DOHH2 (cell line): Measurements from ENCODE around the gene LANCL3.
A peak's percentile ranks its signal among the peaks of the same experiment; 100 is the strongest.

Source experiments
- H3F3A ChIP-seq: fragments of 200-600 bp; sonication (generic), shearing (Covaris generic); 2 replicates; pipeline ENCODE4 v1.6.0; 2016; ENCODE audit warnings: antibody characterized with exemption, mild to moderate bottlenecking; ENCODE audit not compliant: control insufficient read depth, insufficient read depth
- H3K27ac ChIP-seq: fragments of 200-600 bp; sonication (generic); 2 replicates; pipeline ENCODE4 v1.5.1; 2014; ENCODE audit warnings: low read depth, mild to moderate bottlenecking, low read length, moderate library complexity
- H3K27me3 ChIP-seq: fragments of 200-600 bp; sonication (generic); 2 replicates; pipeline ENCODE4 v1.6.1; 2014; ENCODE audit warnings: mild to moderate bottlenecking, low read length, mixed read lengths; ENCODE audit not compliant: control insufficient read depth
- H3K36me3 ChIP-seq: fragments of 200-600 bp; sonication (generic); 2 replicates; pipeline ENCODE4 v1.6.1; 2014; ENCODE audit warnings: mild to moderate bottlenecking, low read length, moderate library complexity, mixed read lengths; ENCODE audit not compliant: control insufficient read depth
- H3K4me1 ChIP-seq: fragments of 200-600 bp; sonication (generic); 2 replicates; pipeline ENCODE4 v1.6.1; 2014; ENCODE audit warnings: mild to moderate bottlenecking, low read length, mixed read lengths; ENCODE audit not compliant: control insufficient read depth
- H3K4me2 ChIP-seq: fragments of 200-600 bp; sonication (generic); 2 replicates; pipeline ENCODE4 v1.6.0; 2014; ENCODE audit warnings: mild to moderate bottlenecking, low read length, moderate library complexity
- H3K4me3 ChIP-seq: fragments of 200-600 bp; sonication (generic); 2 replicates; pipeline ENCODE4 v1.5.1; 2014; ENCODE audit warnings: mild to moderate bottlenecking, low read length, mixed read lengths
- H3K79me2 ChIP-seq: fragments of 200-600 bp; sonication (generic); 2 replicates; pipeline ENCODE4 v1.6.1; 2014; ENCODE audit warnings: mild to moderate bottlenecking, low read length, mixed read lengths; ENCODE audit not compliant: control insufficient read depth
- H3K9me2 ChIP-seq: fragments of 200-600 bp; sonication (generic); replicated peaks from 2 replicates; pipeline ENCODE4 v1.6.1; 2014; ENCODE audit warnings: mild to moderate bottlenecking, low read length, mixed read lengths; ENCODE audit not compliant: control insufficient read depth
- H3K9me3 ChIP-seq: fragments of 200-600 bp; sonication (generic); 2 replicates; pipeline ENCODE4 v1.6.1; 2014; ENCODE audit warnings: antibody characterized with exemption, low read length, mixed read lengths; ENCODE audit not compliant: control insufficient read depth, insufficient read depth
- H4K20me1 ChIP-seq: fragments of 200-600 bp; sonication (generic); 2 replicates; pipeline ENCODE4 v1.6.0; 2014; ENCODE audit warnings: low read depth, mild to moderate bottlenecking, antibody characterized with exemption, low read length, moderate library complexity; ENCODE audit not compliant: control insufficient read depth, insufficient read depth
- EZH2phosphoT487 ChIP-seq: fragments of 200-600 bp; sonication (generic); IDR thresholded peaks from 2 replicates; pipeline ENCODE4 v1.6.1; 2017; ENCODE audit warnings: borderline replicate concordance, mild to moderate bottlenecking, antibody characterized with exemption, low read length, moderate library complexity, mixed read lengths
- TF ChIP-seq, protein P1 (sequence below): fragments of 200-600 bp; sonication (generic); IDR thresholded peaks from one replicate; pipeline ENCODE4 v1.5.1; 2014; ENCODE audit warnings: antibody characterized with exemption, mild to moderate bottlenecking, low read depth, low read length; ENCODE audit not compliant: poor library complexity, severe bottlenecking

The LANCL3 gene

DNA sequence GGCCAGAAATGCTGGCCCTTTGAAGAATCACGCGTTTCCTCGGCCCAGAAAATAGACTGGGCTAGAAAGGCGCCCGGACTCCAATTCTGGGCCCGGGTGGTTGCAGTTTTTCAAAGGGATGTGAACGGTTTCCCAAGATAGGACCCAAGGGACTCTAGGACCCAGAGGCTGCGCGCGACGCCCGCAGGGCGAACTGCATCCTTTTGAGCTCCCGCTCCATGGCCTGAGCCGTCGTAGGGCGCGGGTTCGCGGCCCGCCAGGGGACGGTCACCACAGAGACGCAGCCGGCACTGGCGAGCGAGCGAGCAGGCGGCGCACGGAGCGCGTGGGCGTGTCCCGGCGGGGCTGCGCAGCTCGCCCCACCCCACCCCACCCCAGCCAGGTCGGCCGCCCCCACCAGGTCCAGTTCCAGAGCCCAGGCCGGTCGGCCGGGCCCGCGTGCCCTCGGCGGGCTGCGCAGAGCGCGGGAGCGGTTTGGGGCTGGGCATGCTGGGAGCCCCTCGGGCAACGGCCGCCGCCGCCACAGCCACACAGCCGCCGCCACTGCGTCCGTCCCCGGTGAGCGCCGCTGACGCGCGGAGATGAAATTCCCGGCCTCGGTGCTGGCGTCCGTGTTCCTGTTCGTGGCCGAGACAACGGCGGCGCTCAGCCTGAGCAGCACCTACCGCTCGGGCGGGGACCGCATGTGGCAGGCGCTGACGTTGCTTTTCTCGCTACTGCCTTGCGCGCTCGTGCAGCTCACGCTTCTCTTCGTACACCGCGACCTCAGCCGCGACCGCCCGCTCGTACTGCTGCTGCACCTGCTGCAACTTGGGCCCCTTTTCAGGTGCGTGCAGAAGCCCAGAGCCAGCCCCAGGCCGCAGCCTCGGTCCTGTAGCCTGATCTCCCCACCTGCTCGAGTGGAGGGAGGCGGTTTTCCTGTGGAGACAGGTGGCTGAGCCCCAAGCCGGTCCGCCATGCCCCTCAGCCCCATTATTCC lies 114.2 kb downstream of the LANCL3 start, which contains the start of gene XK:
Gene XK, plus strand, starts transcription at position 411 of the 979 bp plus-strand sequence. Its CDS starts 171 bp downstream, at position 582.
- H3K36me3 ChIP-seq = no peaks in the 10 kb centered on the region
- H3K9me3 ChIP-seq = no peaks in the 10 kb centered on the region
- H3K4me1 ChIP-seq = no peaks in the 10 kb centered on the region
- no peaks in the 10 kb centered on the region for H3K9me2 ChIP-seq
- no peaks in the 10 kb centered on the region for H4K20me1 ChIP-seq
- no peaks in the 10 kb centered on the region for H3K79me2 ChIP-seq
- peak within 1 kb of the TSS; percentile 43 for H3K4me2 ChIP-seq
- H3K27me3 ChIP-seq = peaks cover 8% of the 10 kb centered on the region; the same call in 1 of the 2 replicates
- no peak within 1 kb of the TSS for H3K27ac ChIP-seq
- TF ChIP-seq EZH2phosphoT487 = no peak
- TF ChIP-seq, protein P1, sequence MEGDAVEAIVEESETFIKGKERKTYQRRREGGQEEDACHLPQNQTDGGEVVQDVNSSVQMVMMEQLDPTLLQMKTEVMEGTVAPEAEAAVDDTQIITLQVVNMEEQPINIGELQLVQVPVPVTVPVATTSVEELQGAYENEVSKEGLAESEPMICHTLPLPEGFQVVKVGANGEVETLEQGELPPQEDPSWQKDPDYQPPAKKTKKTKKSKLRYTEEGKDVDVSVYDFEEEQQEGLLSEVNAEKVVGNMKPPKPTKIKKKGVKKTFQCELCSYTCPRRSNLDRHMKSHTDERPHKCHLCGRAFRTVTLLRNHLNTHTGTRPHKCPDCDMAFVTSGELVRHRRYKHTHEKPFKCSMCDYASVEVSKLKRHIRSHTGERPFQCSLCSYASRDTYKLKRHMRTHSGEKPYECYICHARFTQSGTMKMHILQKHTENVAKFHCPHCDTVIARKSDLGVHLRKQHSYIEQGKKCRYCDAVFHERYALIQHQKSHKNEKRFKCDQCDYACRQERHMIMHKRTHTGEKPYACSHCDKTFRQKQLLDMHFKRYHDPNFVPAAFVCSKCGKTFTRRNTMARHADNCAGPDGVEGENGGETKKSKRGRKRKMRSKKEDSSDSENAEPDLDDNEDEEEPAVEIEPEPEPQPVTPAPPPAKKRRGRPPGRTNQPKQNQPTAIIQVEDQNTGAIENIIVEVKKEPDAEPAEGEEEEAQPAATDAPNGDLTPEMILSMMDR = no peak
- peak within 1 kb of the TSS; percentile 49 for H3K4me3 ChIP-seq
- no peaks in the 10 kb centered on the region for H3F3A ChIP-seq

DNA sequence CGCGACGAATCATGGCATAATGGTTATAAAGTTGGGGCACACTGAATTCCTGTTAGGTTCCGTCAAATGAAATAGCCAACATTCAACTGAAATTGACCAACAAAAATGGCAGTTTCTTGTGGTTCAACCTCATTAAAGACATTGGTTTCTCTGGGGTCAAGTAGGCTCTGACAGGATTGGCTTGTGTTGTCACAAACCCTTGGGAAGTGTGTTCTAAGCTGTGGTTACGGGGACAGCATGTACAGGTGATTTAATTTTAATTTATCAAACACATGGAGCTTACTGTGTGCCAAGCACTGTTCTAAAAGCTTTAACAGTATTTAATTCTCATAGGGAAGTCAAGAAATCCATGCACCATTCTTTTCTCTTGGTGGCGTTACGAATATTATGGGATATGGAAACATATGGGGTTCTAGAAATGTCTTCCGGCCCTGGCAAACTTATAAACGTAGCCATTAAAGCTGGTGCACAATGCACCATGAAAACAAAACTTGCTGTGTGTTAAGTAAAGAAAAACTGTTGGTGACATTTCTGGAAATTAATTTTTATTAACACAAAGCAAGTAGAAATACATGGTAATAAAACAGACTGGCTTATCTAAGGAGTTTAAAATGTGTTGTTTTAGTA lies 115.0 kb downstream of the LANCL3 start:
- no peaks in the 10 kb centered on the region for H3K4me1 ChIP-seq
- H3F3A ChIP-seq = no peaks in the 10 kb centered on the region
- H4K20me1 ChIP-seq = no peaks in the 10 kb centered on the region
- H3K9me3 ChIP-seq = no peaks in the 10 kb centered on the region
- H3K4me3 ChIP-seq = peak overlapping the region; percentile 49; the same call in 1 of the 2 replicates
- TF ChIP-seq, protein P1 = no peak
- TF ChIP-seq EZH2phosphoT487 = no peak
- H3K27me3 ChIP-seq = peaks cover 8% of the 10 kb centered on the region; the same call in 1 of the 2 replicates
- no peaks in the 10 kb centered on the region for H3K36me3 ChIP-seq
- H3K27ac ChIP-seq = no peak overlapping the region
- no peaks in the 10 kb centered on the region for H3K79me2 ChIP-seq
- no peaks in the 10 kb centered on the region for H3K9me2 ChIP-seq
- H3K4me2 ChIP-seq = peak overlapping the region; percentile 43

DNA sequence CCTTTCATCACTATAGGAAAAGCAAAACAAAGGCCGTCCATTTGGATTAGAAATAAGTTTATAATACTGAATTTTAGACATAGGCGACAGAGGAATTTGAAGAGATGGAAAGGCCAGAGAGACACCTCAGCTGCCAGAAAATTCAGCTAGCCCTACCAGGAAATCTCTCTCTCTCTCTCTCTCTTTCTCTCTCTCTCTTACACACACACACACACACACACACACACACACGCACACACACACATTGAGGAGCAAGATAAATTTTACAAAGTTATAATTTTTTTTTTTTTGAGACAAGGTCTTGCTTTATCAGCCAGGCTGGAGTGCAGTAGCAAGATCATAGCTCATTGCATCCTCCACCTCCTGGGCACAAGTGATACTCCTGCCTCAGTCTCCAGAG lies 115.5 kb downstream of the LANCL3 start:
- TF ChIP-seq, protein P1 = no peak
- TF ChIP-seq EZH2phosphoT487 = no peak
- no peaks in the 10 kb centered on the region for H4K20me1 ChIP-seq
- H3K79me2 ChIP-seq = no peaks in the 10 kb centered on the region
- no peaks in the 10 kb centered on the region for H3K9me2 ChIP-seq
- no peaks in the 10 kb centered on the region for H3K9me3 ChIP-seq
- H3K4me2 ChIP-seq = no peak overlapping the region
- H3K4me1 ChIP-seq = no peaks in the 10 kb centered on the region
- no peak overlapping the region for H3K27ac ChIP-seq
- peaks cover 8% of the 10 kb centered on the region; the same call in 1 of the 2 replicates for H3K27me3 ChIP-seq
- no peak overlapping the region for H3K4me3 ChIP-seq
- H3K36me3 ChIP-seq = no peaks in the 10 kb centered on the region
- no peaks in the 10 kb centered on the region for H3F3A ChIP-seq
